HEK293T (cell line): ENCODE measurements around the gene PPP1R37.
A peak's percentile ranks its signal among the peaks of the same experiment; 100 is the strongest.

Experiments used
- CTCF ChIA-PET: fragments of 350-600 bp; formaldehyde crosslinking; extraction: SDS; loops from one replicate; lab custom pipeline; 2021; ENCODE audit warnings: antibody characterized with exemption, inconsistent platforms; lab: Yijun Ruan, JAX
- POLR2A ChIA-PET: fragments of 350-600 bp; formaldehyde crosslinking; extraction: SDS; loops from one replicate; lab custom pipeline; 2020; ENCODE audit warnings: antibody characterized with exemption, inconsistent platforms; lab: Yijun Ruan, JAX
- DNase-seq: peaks from one replicate; pipeline ENCODE4 v3.0.0; 2012; ENCODE audit warnings: mixed read lengths; ENCODE audit errors: extremely low spot score
- ARNT ChIP-seq: fragments of 450-650 bp; IDR thresholded peaks from 2 replicates; pipeline ENCODE4 v1.6.1; 2017; ENCODE audit warnings: mild to moderate bottlenecking
- BHLHE40 ChIP-seq: fragments of 450-650 bp; IDR thresholded peaks from 2 replicates; pipeline ENCODE4 v1.6.1; 2016; ENCODE audit warnings: mild to moderate bottlenecking, moderate library complexity, borderline replicate concordance
- CTBP1 ChIP-seq: fragments of 450-650 bp; IDR thresholded peaks from 2 replicates; pipeline ENCODE4 v1.6.1; 2016; ENCODE audit warnings: borderline replicate concordance
- ELF4 ChIP-seq: fragments of 450-650 bp; IDR thresholded peaks from 2 replicates; pipeline ENCODE4 v1.6.1; 2017; ENCODE audit warnings: antibody characterized with exemption
- FOXA1 ChIP-seq: fragments of 450-650 bp; IDR thresholded peaks from 2 replicates; pipeline ENCODE4 v1.6.1; 2016; ENCODE audit warnings: mild to moderate bottlenecking
- FOXK2 ChIP-seq: fragments of 450-650 bp; IDR thresholded peaks from 2 replicates; pipeline ENCODE4 v1.6.1; 2016; ENCODE audit warnings: mild to moderate bottlenecking
- FOXM1 ChIP-seq: fragments of 450-650 bp; IDR thresholded peaks from 2 replicates; pipeline ENCODE4 v1.6.1; 2017; ENCODE audit warnings: mild to moderate bottlenecking, borderline replicate concordance
- HDGF ChIP-seq: fragments of 450-650 bp; IDR thresholded peaks from 2 replicates; pipeline ENCODE4 v1.6.1; 2017; ENCODE audit warnings: antibody characterized with exemption, borderline replicate concordance
- L3MBTL2 ChIP-seq: fragments of 450-650 bp; conservative IDR thresholded peaks from 2 replicates; pipeline ENCODE4 v1.6.1; 2016; ENCODE audit warnings: mild to moderate bottlenecking
- LEF1 ChIP-seq: fragments of 450-650 bp; IDR thresholded peaks from 2 replicates; pipeline ENCODE4 v1.6.1; 2017; ENCODE audit warnings: mild to moderate bottlenecking, borderline replicate concordance
- NFRKB ChIP-seq: fragments of 450-650 bp; IDR thresholded peaks from 2 replicates; pipeline ENCODE4 v1.6.1; 2016; ENCODE audit warnings: mild to moderate bottlenecking, moderate library complexity
- PKNOX1 ChIP-seq: fragments of 450-650 bp; IDR thresholded peaks from 2 replicates; pipeline ENCODE4 v1.6.1; 2016
- SP1 ChIP-seq: fragments of 450-650 bp; IDR thresholded peaks from 2 replicates; pipeline ENCODE4 v1.6.1; 2017
- SUZ12 ChIP-seq: fragments of 450-650 bp; IDR thresholded peaks from 2 replicates; pipeline ENCODE4 v1.6.1; 2016; ENCODE audit warnings: mild to moderate bottlenecking
- TARDBP ChIP-seq: fragments of 450-650 bp; IDR thresholded peaks from 2 replicates; pipeline ENCODE4 v1.6.1; 2016
- ZNF384 ChIP-seq: fragments of 450-650 bp; IDR thresholded peaks from 2 replicates; pipeline ENCODE4 v1.6.1; 2016

Gene PPP1R37

GRCh38 chr19:45179072-45179891 lies 86.3 kb downstream of the PPP1R37 start:
- ChIA-PET CTCF (interaction anchor here (0.6 kb wide), 1 partner anchor 120 kb away, joined by 4 read pairs; no protein-coding TSS in a partner anchor), POLR2A (interaction anchor here (0.9 to 2.5 kb wide), 6 partner anchors 8 to 87 kb away, joined by 3 to 8 read pairs (median 6); partner anchors contain the start of gene PPP1R37)
- TF ChIP-seq CTBP1 (no peak), ARNT (no peak), ELF4 (no peak), FOXA1 (no peak), SP1 (no peak), BHLHE40 (no peak), SUZ12 (no peak), PKNOX1 (no peak), FOXK2 (no peak), LEF1 (no peak), FOXM1 (no peak), TARDBP (no peak), L3MBTL2 (no peak; the same call in none of the 2 replicates)
- peak; percentile 21 for DNase-seq

- no peak for DNase-seq
- TF ChIP-seq FOXM1 (no peak), ZNF384 (no peak), SP1 (no peak), LEF1 (no peak), TARDBP (no peak), L3MBTL2 (no peak), CTBP1 (no peak), PKNOX1 (no peak), BHLHE40 (no peak), FOXA1 (no peak), HDGF (no peak), SUZ12 (no peak), ARNT (no peak), NFRKB (no peak)
- ChIA-PET CTCF (interaction anchor here (0.6 to 0.7 kb wide), 2 partner anchors 120 to 180 kb away, joined by 4 to 6 read pairs; no protein-coding TSS in a partner anchor), POLR2A (interaction anchor here (0.7 to 2.5 kb wide), 3 partner anchors 15 to 147 kb away, joined by 3 to 8 read pairs (median 7); partner anchors contain the start of gene PPP1R37)
These were observed 87.0 kb downstream of the PPP1R37 start for GRCh38 chr19:45179892-45180370.

- ChIA-PET CTCF (interaction anchor here (0.6 kb wide), 1 partner anchor 47 kb away, joined by 3 read pairs; no protein-coding TSS in a partner anchor), POLR2A (interaction anchor here (2.5 kb wide), 1 partner anchor 16 kb away, joined by 8 read pairs; no protein-coding TSS in a partner anchor)
- no peak for TF ChIP-seq L3MBTL2
- TF ChIP-seq LEF1: no peak
- no peak for TF ChIP-seq BHLHE40
- TF ChIP-seq ZNF384: no peak
- no peak for TF ChIP-seq CTBP1
- no peak for TF ChIP-seq FOXA1
- no peak for TF ChIP-seq FOXM1
- no peak for DNase-seq
These were observed 88.0 kb downstream of the PPP1R37 start for GRCh38 chr19:45180936-45181335.

- TF ChIP-seq FOXA1 (no peak), FOXM1 (no peak)
- no peak for DNase-seq
- ChIA-PET CTCF (no interaction called here), POLR2A (interaction anchor here (0.7 to 1.0 kb wide), 3 partner anchors 31 to 511 kb away, joined by 3 read pairs; no protein-coding TSS in a partner anchor)
These were observed 89.8 kb downstream of the PPP1R37 start for GRCh38 chr19:45182758-45183157.

GRCh38 chr19:45184115-45184514 lies 91.1 kb downstream of the PPP1R37 start:
- CTCF ChIA-PET: no interaction called here
- no peak for TF ChIP-seq SP1
- no peak for TF ChIP-seq PKNOX1
- TF ChIP-seq FOXM1: no peak
- TF ChIP-seq ARNT: no peak
- TF ChIP-seq FOXK2: no peak
- TF ChIP-seq ZNF384: no peak
- TF ChIP-seq BHLHE40: no peak
- TF ChIP-seq FOXA1: no peak
- no peak for TF ChIP-seq SUZ12
- TF ChIP-seq NFRKB: no peak
- no peak for TF ChIP-seq CTBP1
- no peak for TF ChIP-seq LEF1
- POLR2A ChIA-PET: no interaction called here
- no peak for DNase-seq
